GM18526 (cell line): ENCODE measurements around the gene TOR1AIP1.

Source experiments
- POLR2A ChIP-seq: IDR thresholded peaks from 3 replicates; pipeline ENCODE4 v1.6.1; 2011; ENCODE audit not compliant: insufficient read length; ENCODE audit errors: extremely low read depth

The TOR1AIP1 gene

GRCh38 chr1:179882253-179883039 is at the start of gene TOR1AIP1:
TOR1AIP1 (plus strand) TSS chr1:179882285; CDS start chr1:179882503, 218 bp downstream.
- TF ChIP-seq POLR2A: peak; percentile 74

GRCh38 chr1:179840107-179840506 is 42.0 kb upstream of the TOR1AIP1 start:
- no peak for TF ChIP-seq POLR2A

DNA sequence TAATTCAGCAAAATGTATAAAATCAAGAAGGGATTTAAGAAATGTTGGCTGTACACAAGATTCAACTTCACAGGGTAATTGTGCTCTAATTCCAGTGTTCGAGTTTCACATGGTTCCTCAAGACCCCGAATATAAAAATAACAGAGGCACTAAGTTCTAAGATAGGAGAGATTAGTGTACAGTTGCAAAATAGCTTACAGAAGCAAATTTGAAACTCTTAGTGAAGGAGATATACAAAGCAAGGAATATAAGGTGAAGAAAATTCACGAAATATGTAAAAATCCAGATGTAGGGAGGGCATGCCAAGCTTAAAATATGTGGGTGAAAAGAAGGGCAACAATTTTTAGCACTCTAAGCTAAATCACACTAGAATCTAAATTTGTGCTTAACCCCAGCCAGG is 33.9 kb upstream of the TOR1AIP1 start:
- no peak for TF ChIP-seq POLR2A

- TF ChIP-seq POLR2A: no peak
These were observed 29.0 kb upstream of the TOR1AIP1 start for GRCh38 chr1:179853102-179853501.

DNA sequence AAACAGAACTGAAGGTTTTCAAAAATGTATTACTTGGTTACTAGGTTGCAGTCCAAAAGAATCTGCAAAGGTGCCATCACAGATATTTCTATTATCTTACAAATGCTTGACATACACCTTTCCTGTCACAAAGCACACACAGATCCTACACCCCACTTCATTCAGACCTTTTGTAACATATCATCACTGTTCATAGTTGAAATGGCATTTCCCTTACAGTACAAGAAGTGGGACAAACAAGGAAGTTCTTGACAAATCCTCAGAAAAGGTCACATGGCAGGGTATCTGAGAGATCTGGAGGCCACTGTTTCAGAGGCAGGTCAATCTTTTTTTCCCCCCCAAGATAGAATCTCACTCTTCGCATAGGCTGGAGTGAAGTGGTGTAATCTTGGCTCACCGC is 25.8 kb upstream of the TOR1AIP1 start:
- TF ChIP-seq POLR2A: no peak

DNA sequence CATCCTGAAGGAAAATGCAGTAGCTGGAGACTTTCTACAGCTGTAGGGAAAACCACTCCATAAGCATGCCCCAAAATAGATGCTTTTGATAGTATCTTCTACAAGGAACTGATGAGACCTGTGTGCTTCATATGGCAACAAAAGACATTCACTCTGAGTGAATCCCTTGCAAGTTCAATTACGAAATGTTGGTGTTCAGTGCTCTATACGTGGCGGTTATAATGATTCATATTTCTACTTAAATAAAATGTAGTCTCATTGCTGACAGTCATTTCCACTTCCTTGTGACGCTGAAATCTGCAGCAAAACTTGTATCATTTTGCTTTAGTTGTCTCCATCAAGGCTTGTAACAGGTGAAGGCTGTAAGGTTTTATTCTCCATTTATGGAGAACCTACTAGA is 25.1 kb upstream of the TOR1AIP1 start:
- no peak for TF ChIP-seq POLR2A

DNA sequence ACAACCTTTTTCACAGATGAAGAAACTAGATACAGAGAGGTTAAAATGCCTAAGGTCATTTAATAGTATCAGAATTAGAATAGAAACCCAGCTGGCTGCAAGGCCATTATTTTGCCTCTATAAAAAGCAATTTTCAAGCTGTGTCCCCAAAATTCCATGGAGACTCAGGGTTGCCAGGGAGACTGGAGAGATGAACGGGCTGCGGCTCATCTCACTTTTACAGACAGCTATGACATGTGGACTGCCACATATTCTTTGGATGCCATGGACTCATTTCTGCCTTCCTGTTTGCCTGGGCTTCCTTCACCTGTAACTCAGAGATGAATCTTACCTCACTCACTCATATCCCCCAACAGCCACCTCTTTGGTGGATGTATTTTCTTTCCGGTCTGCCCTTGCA is 21.4 kb upstream of the TOR1AIP1 start:
- no peak for TF ChIP-seq POLR2A

- TF ChIP-seq POLR2A: no peak
These were observed 16.7 kb upstream of the TOR1AIP1 start for GRCh38 chr1:179865377-179865776.

GRCh38 chr1:179866616-179867015 is 15.5 kb upstream of the TOR1AIP1 start:
- no peak for TF ChIP-seq POLR2A

DNA sequence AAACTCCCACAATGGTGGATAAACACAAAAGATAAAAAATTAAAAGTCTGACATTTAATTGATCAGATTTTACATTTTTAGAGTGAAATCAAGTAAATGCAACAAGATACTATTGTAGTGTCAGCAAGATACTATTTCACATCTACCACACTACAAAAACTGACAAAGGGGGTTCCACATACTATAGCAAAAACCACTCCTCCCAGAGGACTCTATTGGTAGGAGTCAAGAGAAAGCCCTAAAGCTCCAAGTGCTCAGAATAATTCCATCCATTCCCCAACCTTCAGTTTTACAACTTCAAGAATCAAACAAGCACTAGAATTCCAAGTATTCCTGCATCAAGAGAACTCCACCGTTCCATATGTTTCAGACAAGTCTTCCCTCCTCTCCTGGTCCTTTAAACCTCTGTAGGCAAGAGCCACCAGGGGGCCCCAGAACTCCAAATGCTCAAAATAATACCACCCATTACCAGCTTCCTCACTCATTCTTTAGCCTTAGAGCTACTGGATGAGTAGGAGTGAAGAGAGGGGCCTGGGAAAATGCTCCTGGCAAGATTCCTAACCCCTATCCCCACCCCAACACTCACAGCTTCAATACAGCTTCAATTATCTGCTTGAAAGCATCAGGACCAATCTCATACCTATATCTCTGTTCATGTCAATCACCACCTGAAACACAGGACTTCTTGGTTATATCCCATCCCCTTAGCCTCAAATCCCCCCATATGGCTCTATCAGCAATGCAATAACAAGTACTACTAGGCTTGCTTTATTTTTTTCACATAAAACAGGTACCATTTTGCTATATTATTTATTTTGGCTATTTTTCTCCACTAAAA is 14.4 kb upstream of the TOR1AIP1 start:
- no peak for TF ChIP-seq POLR2A

GRCh38 chr1:179870870-179871269 is 11.2 kb upstream of the TOR1AIP1 start:
- no peak for TF ChIP-seq POLR2A

- no peak for TF ChIP-seq POLR2A
These were observed 10.1 kb upstream of the TOR1AIP1 start for GRCh38 chr1:179871940-179872339.

DNA sequence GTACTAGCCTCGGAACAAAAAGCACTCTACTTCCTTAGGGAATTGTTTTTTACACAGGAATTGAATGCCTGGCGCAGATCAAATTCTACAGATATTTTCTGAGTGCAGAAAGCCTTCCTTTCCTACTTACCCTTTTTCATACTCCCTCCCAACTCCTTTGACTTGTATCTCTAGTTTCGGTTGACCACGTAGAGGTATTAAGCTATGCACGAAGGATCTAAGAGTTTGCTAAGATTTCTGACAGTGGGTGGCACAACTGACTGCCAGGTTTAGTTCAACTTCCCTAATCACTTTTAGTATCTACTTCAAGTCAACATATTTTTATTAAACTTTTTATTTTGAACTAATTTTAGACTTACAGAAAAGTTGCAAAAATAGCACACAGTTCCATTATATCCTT is 9.5 kb upstream of the TOR1AIP1 start:
- no peak for TF ChIP-seq POLR2A

DNA sequence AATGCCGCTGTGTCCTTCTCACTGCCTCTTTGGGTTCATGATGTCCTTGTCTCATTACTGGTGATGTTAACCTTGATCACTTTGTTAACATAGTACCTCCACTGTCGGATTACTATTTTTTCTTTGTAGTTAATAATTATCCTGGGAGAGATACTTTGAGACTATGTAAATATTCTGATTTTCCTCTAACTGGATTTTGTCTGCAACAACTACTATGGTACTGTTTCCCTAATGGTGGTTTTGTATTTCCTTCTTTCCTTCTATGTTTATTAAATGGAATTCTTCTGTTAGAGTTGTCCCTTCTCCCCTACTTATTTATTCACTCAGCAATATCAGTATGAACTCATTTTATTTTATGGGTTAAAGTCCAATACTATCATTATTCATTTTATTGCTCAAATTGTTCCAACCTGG is 8.6 kb upstream of the TOR1AIP1 start:
- TF ChIP-seq POLR2A: no peak

GRCh38 chr1:179875596-179876299 is 6.3 kb upstream of the TOR1AIP1 start:
- TF ChIP-seq POLR2A: no peak

DNA sequence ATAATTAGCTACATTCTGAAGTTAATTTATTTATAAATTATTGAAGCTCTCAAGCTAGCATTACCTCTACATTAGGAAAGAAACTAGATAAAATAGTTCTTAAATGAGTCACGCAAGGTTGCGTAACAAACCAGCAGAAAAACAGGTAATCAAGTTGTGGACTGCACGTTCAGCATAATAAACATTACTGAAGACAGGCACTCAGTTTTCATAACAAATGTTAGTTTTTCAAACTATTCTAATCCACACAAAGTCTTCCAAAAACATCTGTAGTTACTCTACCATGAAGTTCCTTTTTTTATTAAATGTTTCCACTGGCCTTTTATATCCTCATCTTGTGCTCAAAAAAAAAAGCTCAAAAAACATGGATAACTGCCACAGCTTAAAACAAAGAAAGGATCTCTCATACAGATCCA is 5.8 kb upstream of the TOR1AIP1 start:
- no peak for TF ChIP-seq POLR2A
